Myometrial cell (primary cell): ENCODE data around the gene SLC35D1. TPM values are rescaled to one million over a fixed set of nuclear protein-coding genes. Genes with fewer than 3 reads are reported as not detected.

Experiments
- total RNA-seq: library from RNA; depleted of rRNA; stranded (reverse); fragments of >200 nt; gene quantifications from 2 replicates; pipeline ENCODE4 v1.2.3, GENCODE V29; 2015

Gene SLC35D1
- 13.0 and 17.4 TPM in 2 replicates for total RNA-seq

DNA sequence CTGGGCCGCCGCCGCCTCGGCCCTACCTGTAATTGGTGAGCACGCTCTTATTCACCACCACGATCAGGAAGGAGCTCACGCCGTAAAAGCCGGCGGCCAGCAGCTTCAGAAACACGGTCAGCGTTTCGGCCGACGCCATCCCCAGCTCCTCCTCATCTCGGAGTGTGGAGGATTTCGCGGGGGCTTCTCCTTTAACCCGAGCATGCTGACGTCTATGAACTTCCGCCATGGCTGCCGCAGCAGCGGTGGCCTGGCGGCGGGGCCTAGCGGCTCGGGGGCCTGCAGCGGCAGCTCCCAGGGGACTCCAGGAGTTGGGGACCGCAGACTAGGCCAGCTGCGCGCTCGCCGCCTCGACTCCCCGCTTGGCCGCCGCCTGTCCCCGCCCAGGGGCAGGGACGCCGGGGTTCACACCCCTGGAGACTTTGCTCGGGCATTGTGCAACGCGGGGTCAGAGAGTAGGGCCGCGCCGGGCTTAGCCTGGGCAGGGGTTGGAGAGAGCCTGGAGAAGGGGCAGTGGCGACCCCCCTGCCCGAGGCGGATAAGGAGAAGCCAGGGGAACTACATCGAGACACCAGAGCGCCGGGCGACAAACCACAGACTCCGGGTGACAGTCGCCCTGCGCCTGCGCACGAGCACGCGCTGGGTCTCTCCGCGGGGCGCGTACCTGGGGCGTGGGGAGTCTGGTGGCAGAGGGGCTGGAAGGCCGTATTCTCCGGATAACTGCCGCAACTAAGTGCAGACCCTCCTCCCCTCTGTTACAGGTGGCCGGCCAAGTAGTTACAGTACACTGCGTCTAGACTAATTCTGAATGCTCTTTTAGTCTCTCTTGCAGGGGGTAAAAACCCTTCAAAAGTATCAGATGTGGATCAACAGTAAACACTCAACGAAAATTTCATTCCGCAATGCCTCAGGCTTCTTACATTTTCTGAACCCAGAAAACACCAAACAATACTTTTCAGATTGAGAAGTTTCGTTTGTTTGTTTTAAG, at the start of gene SLC35D1:
Gene SLC35D1 (minus strand): TSS at position 364 of the 988 bp plus-strand sequence. CDS start 135 bp downstream, at position 229.

Other genes with a start within 250 kb of the SLC35D1 start
- gene DNAI4, start 129.3 kb downstream of the SLC35D1 start, total RNA-seq, result 4.6 and 5.3 TPM in 2 replicates
- 15.6 and 21.6 TPM in 2 replicates for gene MIER1, start 129.2 kb downstream of the SLC35D1 start, total RNA-seq
- not detected in 2 replicates for gene C1orf141, start 80.8 kb upstream of the SLC35D1 start, total RNA-seq
- gene IL23R, start 112.3 kb upstream of the SLC35D1 start, total RNA-seq, result not detected in 2 replicates